ENCODE measurements around the gene HIPK4. TPM values are rescaled to one million over a fixed set of nuclear protein-coding genes. Genes with fewer than 3 reads are reported as not detected.
"Not testable (repeated sequence)": the region's sequence is repeated elsewhere in the genome, so short reads cannot be mapped to it uniquely, and the experiment has no call there.

HIPK4 gene
- total RNA-seq, 1 experiment from 2014 or later: not detected

- Histone ChIP-seq H3K4me1 (no peaks in the 10 kb centered on the region), H3K27me3 (replicated peaks; ENCODE audit: control insufficient read depth, insufficient read depth, low read length) (no peaks in the 10 kb centered on the region), H3K36me3 (ENCODE audit: control insufficient read depth, insufficient read depth, low read length) (no peaks in the 10 kb centered on the region), H3K4me3 (ENCODE audit: low read depth, low read length) (no peak overlapping the region), H3K9me3 (no peaks in the 10 kb centered on the region)
- no TSS peak for BruUV-seq (replicated peaks)
- Mint-ChIP-seq H3K4me3 (ENCODE audit: unreplicated experiment) (no peak overlapping the region), H3K27me3 (ENCODE audit: insufficient read depth, unreplicated experiment) (no peaks in the 10 kb centered on the region), H3K36me3 (ENCODE audit: insufficient read depth, unreplicated experiment) (no peaks in the 10 kb centered on the region), H3K27ac (ENCODE audit: unreplicated experiment) (no peak overlapping the region), H3K4me1 (ENCODE audit: low read depth, unreplicated experiment) (no peaks in the 10 kb centered on the region), H3K9me3 (ENCODE audit: unreplicated experiment) (no peaks in the 10 kb centered on the region)
- DNase-seq: no peak
- TF ChIP-seq CTCF (IDR thresholded peaks at IDR 0.05; ENCODE audit: insufficient read depth in 1 of 2, low read depth in 1 of 2, low read length in 1 of 2, severe bottlenecking in 1 of 2, unreplicated experiment in 1 of 2): no peak
- intact Hi-C loops (cut with micrococcal nuclease; ENCODE audit: unreplicated experiment): no loop called here
- ChIA-PET CTCF (interaction anchor here (1.0 kb wide), 1 partner anchor 11 kb away, joined by 3 read pairs; no protein-coding TSS in a partner anchor), POLR2A (no interaction called here)
These were observed 20.0 kb upstream of the HIPK4 start for GRCh38 chr19:40410030-40410389.

GRCh38 chr19:40408598-40408925 lies 18.6 kb upstream of the HIPK4 start:
- H3K4me3 ChIP-seq (ENCODE audit: low read depth, low read length); H3K27ac Mint-ChIP-seq (ENCODE audit: unreplicated experiment); DNase-seq; H3K9me3 ChIP-seq; H3K4me3 Mint-ChIP-seq (ENCODE audit: unreplicated experiment); H3K4me1 Mint-ChIP-seq (ENCODE audit: low read depth, unreplicated experiment); H3K27me3 ChIP-seq (replicated peaks; ENCODE audit: control insufficient read depth, insufficient read depth, low read length); H3K36me3 ChIP-seq (ENCODE audit: control insufficient read depth, insufficient read depth, low read length); H3K4me1 ChIP-seq; H3K36me3 Mint-ChIP-seq (ENCODE audit: insufficient read depth, unreplicated experiment); H3K9me3 Mint-ChIP-seq (ENCODE audit: unreplicated experiment); H3K27me3 Mint-ChIP-seq (ENCODE audit: insufficient read depth, unreplicated experiment); intact Hi-C loops (cut with micrococcal nuclease; ENCODE audit: unreplicated experiment); BruUV-seq (replicated peaks): not testable (repeated sequence)
- POLR2A ChIA-PET: interaction anchor here (0.6 kb wide), 1 partner anchor 12 kb away, joined by 3 read pairs; no protein-coding TSS in a partner anchor
- CTCF ChIA-PET: interaction anchor here (0.6 kb wide), 1 partner anchor 12 kb away, joined by 3 read pairs; no protein-coding TSS in a partner anchor

- DNase-seq: no peak
- H3K27me3 ChIP-seq (replicated peaks; ENCODE audit: control insufficient read depth, insufficient read depth, low read length): no peaks in the 10 kb centered on the region
- no peaks in the 10 kb centered on the region for H3K36me3 ChIP-seq (ENCODE audit: control insufficient read depth, insufficient read depth, low read length)
- H3K36me3 Mint-ChIP-seq (ENCODE audit: insufficient read depth, unreplicated experiment): no peaks in the 10 kb centered on the region
- peaks cover 12% of the 10 kb centered on the region for H3K4me1 Mint-ChIP-seq (ENCODE audit: low read depth, unreplicated experiment)
- H3K4me1 ChIP-seq: no peaks in the 10 kb centered on the region
- H3K27ac Mint-ChIP-seq (ENCODE audit: unreplicated experiment): no peak overlapping the region
- TF ChIP-seq CTCF (IDR thresholded peaks at IDR 0.05; ENCODE audit: insufficient read depth in 1 of 2, low read depth in 1 of 2, low read length in 1 of 2, severe bottlenecking in 1 of 2, unreplicated experiment in 1 of 2): no peak
- ChIA-PET CTCF (interaction anchor here (0.6 to 1.3 kb wide), 3 partner anchors 11 to 18 kb away, joined by 3 read pairs; partner anchors contain the start of gene SERTAD1), POLR2A (interaction anchor here (0.6 kb wide), 1 partner anchor 13 kb away, joined by 3 read pairs; no protein-coding TSS in a partner anchor)
- H3K4me3 ChIP-seq (ENCODE audit: low read depth, low read length): no peak overlapping the region
- no peaks in the 10 kb centered on the region for H3K9me3 Mint-ChIP-seq (ENCODE audit: unreplicated experiment)
- no peaks in the 10 kb centered on the region for H3K27me3 Mint-ChIP-seq (ENCODE audit: insufficient read depth, unreplicated experiment)
- intact Hi-C loops (cut with micrococcal nuclease; ENCODE audit: unreplicated experiment): no loop called here
- BruUV-seq (replicated peaks): no TSS peak
- H3K9me3 ChIP-seq: no peaks in the 10 kb centered on the region
- no peak overlapping the region for H3K4me3 Mint-ChIP-seq (ENCODE audit: unreplicated experiment)
These were observed 18.0 kb upstream of the HIPK4 start for GRCh38 chr19:40407714-40408597.
